HUES6 (cell line): ENCODE data around the gene SLC35A4.

ENCODE experiments used
- H3K27ac ChIP-seq: 2 replicates; pipeline ENCODE4 v1.7.0; 2013; ENCODE audit warnings: low read depth, mild to moderate bottlenecking, low read length, inconsistent platforms
- H3K27me3 ChIP-seq: 2 replicates; pipeline ENCODE4 v1.6.1; 2013; ENCODE audit warnings: low read length; ENCODE audit not compliant: control insufficient read depth, insufficient read depth
- H3K36me3 ChIP-seq: 2 replicates; pipeline ENCODE4 v1.6.1; 2013; ENCODE audit warnings: low read length; ENCODE audit not compliant: control insufficient read depth, insufficient read depth
- H3K4me1 ChIP-seq: 2 replicates; pipeline ENCODE4 v1.6.1; 2013; ENCODE audit warnings: low read length; ENCODE audit not compliant: control insufficient read depth, insufficient read depth
- H3K4me3 ChIP-seq: 2 replicates; pipeline ENCODE4 v1.5.1; 2013; ENCODE audit warnings: low read depth, low read length
- H3K9ac ChIP-seq: one replicate; pipeline ENCODE4 v1.6.1; 2013; ENCODE audit warnings: mild to moderate bottlenecking, low read length
- H3K9me3 ChIP-seq: 2 replicates; pipeline ENCODE4 v1.6.1; 2013; ENCODE audit warnings: low read depth, low read length; ENCODE audit not compliant: control insufficient read depth, insufficient read depth

SLC35A4 gene

DNA sequence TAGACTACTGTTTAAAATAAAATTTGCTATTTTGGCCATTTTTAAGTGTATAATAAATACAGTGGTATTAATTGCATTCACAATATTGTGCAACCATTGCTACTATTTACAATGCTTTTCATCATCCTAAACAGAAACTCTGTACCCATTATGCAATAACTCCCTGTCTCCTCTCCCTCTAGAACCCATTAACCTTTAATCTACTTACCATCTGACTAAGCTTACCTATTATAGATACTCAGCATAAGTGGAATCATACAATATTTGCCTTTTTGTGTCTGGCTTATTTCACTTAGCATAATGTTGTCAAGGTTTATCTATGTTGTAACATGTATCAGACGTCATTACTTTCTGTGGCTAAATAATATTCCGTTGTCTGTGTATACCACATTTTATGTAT, 42.4 kb downstream of the SLC35A4 start:
- Histone ChIP-seq H3K9me3 (peaks cover 10% of the 10 kb centered on the region; the same call in 1 of the 2 replicates), H3K4me3 (no peak overlapping the region), H3K27ac (no peak overlapping the region)

DNA sequence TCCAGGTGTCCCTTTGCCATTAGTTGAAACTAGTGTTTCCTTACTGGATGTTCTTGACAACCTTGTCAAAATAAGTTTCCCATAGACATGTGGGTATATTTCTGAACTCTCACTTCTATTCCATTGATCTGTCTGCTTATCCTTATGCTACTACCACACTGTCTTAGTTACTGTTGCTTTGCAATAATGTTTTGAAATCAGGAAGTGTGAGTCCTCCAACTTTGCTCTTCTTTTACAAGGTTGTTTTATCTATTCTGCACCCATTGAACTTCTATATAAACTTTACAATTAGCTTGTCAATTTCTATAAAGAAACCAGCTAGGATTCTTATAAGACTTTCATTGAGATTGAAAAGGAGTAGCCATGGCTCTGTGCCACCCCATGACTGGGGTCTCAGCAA, 44.1 kb downstream of the SLC35A4 start:
- Histone ChIP-seq H3K4me1 (no peaks in the 10 kb centered on the region), H3K36me3 (no peaks in the 10 kb centered on the region), H3K27me3 (no peaks in the 10 kb centered on the region), H3K9ac (no peak overlapping the region), H3K9me3 (peaks cover 15% of the 10 kb centered on the region; the same call in 1 of the 2 replicates), H3K27ac (no peak overlapping the region), H3K4me3 (no peak overlapping the region)

More for the DNA sequence above, 42.4 kb downstream of the SLC35A4 start:
- H3K9ac ChIP-seq, result no peak overlapping the region
- no peaks in the 10 kb centered on the region for H3K36me3 ChIP-seq
- H3K27me3 ChIP-seq, result no peaks in the 10 kb centered on the region
- H3K4me1 ChIP-seq, result no peaks in the 10 kb centered on the region

DNA sequence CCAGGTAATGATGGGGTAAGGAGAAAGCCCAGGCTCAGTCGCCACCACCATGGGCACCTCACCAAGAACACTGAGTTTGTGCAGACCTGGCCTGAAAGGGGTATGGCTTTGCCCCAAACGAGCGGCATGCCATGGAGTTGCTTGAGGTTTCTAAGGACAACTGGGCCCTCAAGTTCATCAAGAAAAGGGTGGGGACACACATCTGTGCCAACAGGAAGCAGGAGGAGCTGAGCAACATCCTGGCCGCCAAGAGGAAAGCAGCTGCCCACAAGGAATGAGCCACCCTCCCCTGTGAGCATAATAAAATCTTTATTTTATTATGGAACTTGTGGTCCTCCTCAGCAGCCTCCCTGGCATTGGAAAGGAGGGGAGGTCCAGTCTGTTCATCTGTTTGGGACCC, 44.5 kb downstream of the SLC35A4 start:
- H3K4me1 ChIP-seq, result no peaks in the 10 kb centered on the region
- H3K9me3 ChIP-seq, result peaks cover 15% of the 10 kb centered on the region; the same call in 1 of the 2 replicates
- H3K4me3 ChIP-seq, result no peak overlapping the region
- no peaks in the 10 kb centered on the region for H3K27me3 ChIP-seq
- H3K9ac ChIP-seq, result no peak overlapping the region
- H3K27ac ChIP-seq, result no peak overlapping the region
- H3K36me3 ChIP-seq, result no peaks in the 10 kb centered on the region

DNA sequence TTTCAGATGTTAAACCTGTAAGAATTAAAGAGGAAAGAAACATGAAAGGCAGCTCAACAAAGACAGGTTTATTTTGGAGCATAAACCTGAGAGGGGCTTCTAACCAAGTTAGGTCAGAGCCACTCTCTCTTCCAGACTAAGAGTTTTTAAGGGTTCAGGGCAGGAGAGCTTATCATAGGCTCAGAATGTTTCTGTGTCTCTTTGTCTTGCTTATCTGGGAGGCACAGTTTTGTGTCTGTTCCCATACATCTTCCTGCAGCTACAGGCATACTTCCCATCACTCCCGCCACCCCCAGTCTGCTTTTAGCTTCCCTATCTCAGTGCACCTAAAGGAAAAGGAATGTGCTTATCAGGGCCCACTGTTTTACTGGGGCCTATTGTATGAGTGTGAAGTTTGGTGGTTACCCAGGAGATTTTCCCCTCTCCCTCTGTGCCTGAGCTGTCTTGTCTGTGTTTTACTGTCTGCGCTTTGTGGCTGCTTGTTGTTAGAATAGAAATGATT, 46.4 kb downstream of the SLC35A4 start:
- Histone ChIP-seq H3K27ac (no peak overlapping the region; the same call in 1 of the 2 replicates), H3K27me3 (no peaks in the 10 kb centered on the region), H3K9ac (no peak overlapping the region), H3K9me3 (peaks cover 15% of the 10 kb centered on the region; the same call in 1 of the 2 replicates), H3K36me3 (no peaks in the 10 kb centered on the region), H3K4me1 (no peaks in the 10 kb centered on the region), H3K4me3 (no peak overlapping the region)
